WERI-Rb-1 (cell line): ENCODE measurements around the gene GNAI2.
A peak's percentile ranks its signal among the peaks of the same experiment; 100 is the strongest.

Experiments used
- DNase-seq: peaks from one replicate; pipeline ENCODE4 v3.0.0-alpha.2; 2020
- H3K27ac ChIP-seq: fragments of 250-450 bp; sonication (Bioruptor Pico); 2 replicates; pipeline ENCODE4 v1.5.1; 2020; ENCODE audit warnings: mild to moderate bottlenecking, moderate library complexity
- H3K27me3 ChIP-seq: fragments of 250-450 bp; sonication (Bioruptor Pico); 2 replicates; pipeline ENCODE4 v1.5.1; 2021; ENCODE audit warnings: mild to moderate bottlenecking, low read depth, moderate library complexity; ENCODE audit not compliant: insufficient read depth, severe bottlenecking
- H3K36me3 ChIP-seq: fragments of 250-450 bp; sonication (Bioruptor Pico); 2 replicates; pipeline ENCODE4 v1.5.1; 2020; ENCODE audit warnings: mild to moderate bottlenecking, moderate library complexity
- H3K4me3 ChIP-seq: 2 replicates; pipeline ENCODE4 v1.5.1; 2011; ENCODE audit warnings: low read depth, mild to moderate bottlenecking, control low read depth, low read length
- H3K9me3 ChIP-seq: fragments of 250-450 bp; sonication (Bioruptor Pico); 2 replicates; pipeline ENCODE4 v1.5.1; 2021; ENCODE audit warnings: mild to moderate bottlenecking, moderate library complexity; ENCODE audit not compliant: severe bottlenecking
- TF ChIP-seq, protein P1 (sequence below): IDR thresholded peaks from 2 replicates; pipeline ENCODE4 v1.5.1; 2011; ENCODE audit warnings: low read depth, mild to moderate bottlenecking, control low read depth, inconsistent platforms, low read length

GNAI2 gene

GRCh38 chr3:50254577-50255250, 18.7 kb downstream of the GNAI2 start:
- Histone ChIP-seq H3K9me3 (no peaks in the 10 kb centered on the region), H3K36me3 (peaks cover 42% of the 10 kb centered on the region), H3K27me3 (no peaks in the 10 kb centered on the region), H3K4me3 (no peak overlapping the region), H3K27ac (no peak overlapping the region)
- DNase-seq = no peak
- TF ChIP-seq, protein P1, sequence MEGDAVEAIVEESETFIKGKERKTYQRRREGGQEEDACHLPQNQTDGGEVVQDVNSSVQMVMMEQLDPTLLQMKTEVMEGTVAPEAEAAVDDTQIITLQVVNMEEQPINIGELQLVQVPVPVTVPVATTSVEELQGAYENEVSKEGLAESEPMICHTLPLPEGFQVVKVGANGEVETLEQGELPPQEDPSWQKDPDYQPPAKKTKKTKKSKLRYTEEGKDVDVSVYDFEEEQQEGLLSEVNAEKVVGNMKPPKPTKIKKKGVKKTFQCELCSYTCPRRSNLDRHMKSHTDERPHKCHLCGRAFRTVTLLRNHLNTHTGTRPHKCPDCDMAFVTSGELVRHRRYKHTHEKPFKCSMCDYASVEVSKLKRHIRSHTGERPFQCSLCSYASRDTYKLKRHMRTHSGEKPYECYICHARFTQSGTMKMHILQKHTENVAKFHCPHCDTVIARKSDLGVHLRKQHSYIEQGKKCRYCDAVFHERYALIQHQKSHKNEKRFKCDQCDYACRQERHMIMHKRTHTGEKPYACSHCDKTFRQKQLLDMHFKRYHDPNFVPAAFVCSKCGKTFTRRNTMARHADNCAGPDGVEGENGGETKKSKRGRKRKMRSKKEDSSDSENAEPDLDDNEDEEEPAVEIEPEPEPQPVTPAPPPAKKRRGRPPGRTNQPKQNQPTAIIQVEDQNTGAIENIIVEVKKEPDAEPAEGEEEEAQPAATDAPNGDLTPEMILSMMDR = no peak

- H3K4me3 ChIP-seq = no peak overlapping the region
- DNase-seq = no peak
- peaks cover 43% of the 10 kb centered on the region for H3K36me3 ChIP-seq
- H3K9me3 ChIP-seq = no peaks in the 10 kb centered on the region
- TF ChIP-seq, protein P1 = no peak
- H3K27ac ChIP-seq = no peak overlapping the region
- H3K27me3 ChIP-seq = no peaks in the 10 kb centered on the region
These were observed 19.2 kb downstream of the GNAI2 start for GRCh38 chr3:50255251-50255615.

- H3K36me3 ChIP-seq = peaks cover 44% of the 10 kb centered on the region
- peak overlapping the region; percentile 27; the same call in 1 of the 2 replicates for H3K27ac ChIP-seq
- H3K4me3 ChIP-seq = no peak overlapping the region
- TF ChIP-seq, protein P1 = peak; percentile 89
- DNase-seq = peak; percentile 84
- H3K9me3 ChIP-seq = no peaks in the 10 kb centered on the region
- no peaks in the 10 kb centered on the region for H3K27me3 ChIP-seq
These were observed 21.2 kb downstream of the GNAI2 start for GRCh38 chr3:50256978-50257890.

DNA sequence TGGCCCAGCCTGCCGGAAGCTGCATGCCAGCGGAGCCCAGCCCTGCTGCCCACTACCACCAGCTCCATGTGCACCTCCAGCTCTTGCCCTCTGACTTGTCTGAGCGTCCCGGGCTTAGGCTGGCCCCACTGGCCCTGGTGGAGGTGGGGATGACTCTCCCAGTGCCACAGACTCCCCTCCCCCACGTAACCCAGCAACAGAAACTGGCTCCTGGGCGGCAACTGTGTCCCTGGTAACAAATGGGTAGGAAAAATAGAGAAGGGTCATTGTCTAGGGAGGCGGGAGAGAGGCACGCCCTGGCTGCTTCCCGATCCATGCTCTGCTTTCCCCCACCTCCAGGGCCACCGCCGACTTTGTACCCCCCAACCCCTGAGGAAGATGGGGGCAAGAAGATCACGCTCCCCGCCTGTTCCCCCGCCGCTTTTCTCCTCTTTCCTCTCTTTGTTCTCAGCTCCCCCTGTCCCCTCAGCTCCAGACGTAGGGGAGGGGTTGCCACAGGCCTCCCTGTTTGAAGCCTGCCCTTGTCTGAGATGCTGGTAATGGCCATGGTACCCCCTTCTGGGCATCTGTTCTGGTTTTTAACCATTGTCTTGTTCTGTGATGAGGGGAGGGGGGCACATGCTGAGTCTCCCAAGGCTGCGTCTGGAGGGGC, 22.2 kb downstream of the GNAI2 start:
- DNase-seq = no peak
- Histone ChIP-seq H3K27me3 (no peaks in the 10 kb centered on the region), H3K27ac (no peak overlapping the region), H3K36me3 (peaks cover 34% of the 10 kb centered on the region), H3K9me3 (no peaks in the 10 kb centered on the region), H3K4me3 (no peak overlapping the region)
- TF ChIP-seq, protein P1 = no peak

DNA sequence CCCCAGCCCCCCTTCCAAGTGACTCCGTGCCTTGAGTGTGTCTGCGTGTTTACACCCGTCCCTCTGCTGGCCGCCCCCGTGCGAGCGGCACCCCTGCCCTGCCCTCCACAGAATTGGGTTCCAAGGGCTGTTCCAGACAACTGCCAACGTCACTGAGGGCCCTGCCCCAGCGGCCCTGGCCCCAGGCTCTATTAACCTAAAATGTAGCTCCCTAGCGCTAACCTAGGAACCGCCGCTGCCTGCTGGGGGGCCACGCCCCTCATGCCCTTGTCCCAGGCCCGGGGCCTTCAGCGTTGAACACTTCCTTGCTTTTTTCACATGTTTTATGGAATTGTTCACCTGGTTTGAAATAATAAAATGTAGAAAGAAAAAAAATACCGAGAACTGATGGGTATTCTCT, 23.0 kb downstream of the GNAI2 start:
- Histone ChIP-seq H3K27ac (peak overlapping the region; percentile 99), H3K4me3 (no peak overlapping the region), H3K9me3 (no peaks in the 10 kb centered on the region), H3K36me3 (peaks cover 33% of the 10 kb centered on the region), H3K27me3 (no peaks in the 10 kb centered on the region)
- TF ChIP-seq, protein P1 = 0 out of 2 replicates have a peak, but pooled peaks have one; percentile 5
- no peak for DNase-seq
